A204.1 (cell line): ENCODE measurements around the gene ITSN1.
"Not testable (repeated sequence)": the region's sequence is repeated elsewhere in the genome, so short reads cannot be mapped to it uniquely, and the experiment has no call there.

Experiments used
- FAIRE-seq: peaks from 2 replicates; lab custom pipeline; 2012; peaks lifted over from hg19 to GRCh38; lab: Jason Lieb, UNC

Gene ITSN1

GRCh38 chr21:33771976-33772375 is 129.7 kb downstream of the ITSN1 start:
- no peak for FAIRE-seq

GRCh38 chr21:33774551-33774950 is 132.2 kb downstream of the ITSN1 start:
- FAIRE-seq = no peak

- FAIRE-seq = no peak
These were observed 133.0 kb downstream of the ITSN1 start for GRCh38 chr21:33775100-33775828.

GRCh38 chr21:33780631-33781030 is 138.3 kb downstream of the ITSN1 start:
- no peak for FAIRE-seq

- FAIRE-seq = no peak
These were observed 138.8 kb downstream of the ITSN1 start for GRCh38 chr21:33781121-33781520.

- FAIRE-seq = peak; percentile 37
These were observed 141.1 kb downstream of the ITSN1 start for GRCh38 chr21:33783187-33783979.

GRCh38 chr21:33787431-33787830 is 145.1 kb downstream of the ITSN1 start:
- no peak for FAIRE-seq

GRCh38 chr21:33788438-33788837 is 146.1 kb downstream of the ITSN1 start:
- FAIRE-seq = not testable (repeated sequence)

- FAIRE-seq = no peak
These were observed 147.4 kb downstream of the ITSN1 start for GRCh38 chr21:33789697-33790096.

- no peak for FAIRE-seq
These were observed 148.8 kb downstream of the ITSN1 start for GRCh38 chr21:33791073-33791472.

- FAIRE-seq = no peak
These were observed 152.3 kb downstream of the ITSN1 start for GRCh38 chr21:33794596-33794995.

GRCh38 chr21:33797565-33797964 is 155.3 kb downstream of the ITSN1 start:
- no peak for FAIRE-seq

GRCh38 chr21:33799378-33800090 is 157.2 kb downstream of the ITSN1 start:
- no peak for FAIRE-seq

- no peak for FAIRE-seq
These were observed 158.6 kb downstream of the ITSN1 start for GRCh38 chr21:33800753-33801423.

- no peak for FAIRE-seq
These were observed 159.4 kb downstream of the ITSN1 start for GRCh38 chr21:33801424-33802405.

- FAIRE-seq = no peak
These were observed 160.2 kb downstream of the ITSN1 start for GRCh38 chr21:33802481-33802880.

- no peak for FAIRE-seq
These were observed 166.5 kb downstream of the ITSN1 start for GRCh38 chr21:33808715-33809367.

GRCh38 chr21:33810766-33811165 is 168.5 kb downstream of the ITSN1 start:
- no peak for FAIRE-seq

- no peak for FAIRE-seq
These were observed 169.1 kb downstream of the ITSN1 start for GRCh38 chr21:33811167-33812010.
